Upper lobe of left lung (tissue), 4 donors: ENCODE data around the gene IRX2.

Experiments used
- CTCF ChIP-seq, 6 experiments: fragments of 450-650 bp in 4 of 6; fragments of 200-600 bp in 2 of 6; sonication (generic) in 2 of 6; IDR thresholded peaks; one replicate each; pipeline ENCODE4 v1.5.1; 2016 to 2019; ENCODE audit warnings: antibody characterized with exemption in 6 of 6
- POLR2A ChIP-seq, 4 donors: fragments of 450-650 bp; IDR thresholded peaks; one replicate each; pipeline ENCODE4 v1.5.1; 2016 to 2017; ENCODE audit warnings: antibody characterized with exemption in 4 of 4, mild to moderate bottlenecking in 2 of 4

GRCh38 chr5:2737273-2738155, 14.0 kb downstream of the IRX2 start:
- TF ChIP-seq CTCF (IDR thresholded peaks at IDR 0.05) (no peak), POLR2A (IDR thresholded peaks at IDR 0.05) (no peak)
